Adrenal gland (tissue), 5 donors: Measurements from ENCODE around the gene APOL5.

Source experiments
- POLR2A ChIP-seq, 2 donors: fragments of 450-650 bp; IDR thresholded peaks; one replicate each; pipeline ENCODE4 v1.6.1; 2017; ENCODE audit warnings: antibody characterized with exemption in 2 of 2, mild to moderate bottlenecking in 2 of 2, moderate library complexity in 1 of 2
- TF ChIP-seq, protein P1 (sequence below), 6 experiments: fragments of 450-650 bp in 4 of 6; fragments of 200-600 bp in 2 of 6; sonication (generic) in 1 of 6; IDR thresholded peaks; 1 replicate in 5 of 6; 2 replicates in 1 of 6; pipeline versions ENCODE4 v1.5.1 to v1.8.0; 2016 to 2021; ENCODE audit warnings: antibody characterized with exemption in 6 of 6, mild to moderate bottlenecking in 2 of 6, moderate library complexity in 1 of 6
- donor health status: DM: no; HTN: no; CAD: no.

DNA sequence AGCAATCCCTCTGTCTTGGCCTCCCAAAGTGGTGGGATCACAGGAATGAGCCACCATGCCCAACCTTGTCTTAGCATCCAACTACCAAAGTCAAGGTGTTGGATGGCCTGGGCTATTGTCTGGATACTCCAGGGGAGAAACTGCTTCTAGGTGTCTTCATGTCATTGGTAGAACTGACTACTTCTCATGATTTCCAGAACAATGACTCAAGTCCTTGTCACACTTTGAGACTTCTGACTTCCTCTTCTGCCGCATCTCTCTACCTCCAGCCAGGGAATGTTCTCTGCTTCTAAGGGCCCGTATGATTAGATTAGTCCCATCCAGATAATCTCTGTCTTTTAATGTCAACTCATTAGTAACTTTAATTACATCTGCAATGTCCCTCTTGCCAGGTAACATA is 38.8 kb upstream of the APOL5 start:
- no peak for TF ChIP-seq POLR2A (IDR thresholded peaks at IDR 0.05)
- TF ChIP-seq, protein P1, sequence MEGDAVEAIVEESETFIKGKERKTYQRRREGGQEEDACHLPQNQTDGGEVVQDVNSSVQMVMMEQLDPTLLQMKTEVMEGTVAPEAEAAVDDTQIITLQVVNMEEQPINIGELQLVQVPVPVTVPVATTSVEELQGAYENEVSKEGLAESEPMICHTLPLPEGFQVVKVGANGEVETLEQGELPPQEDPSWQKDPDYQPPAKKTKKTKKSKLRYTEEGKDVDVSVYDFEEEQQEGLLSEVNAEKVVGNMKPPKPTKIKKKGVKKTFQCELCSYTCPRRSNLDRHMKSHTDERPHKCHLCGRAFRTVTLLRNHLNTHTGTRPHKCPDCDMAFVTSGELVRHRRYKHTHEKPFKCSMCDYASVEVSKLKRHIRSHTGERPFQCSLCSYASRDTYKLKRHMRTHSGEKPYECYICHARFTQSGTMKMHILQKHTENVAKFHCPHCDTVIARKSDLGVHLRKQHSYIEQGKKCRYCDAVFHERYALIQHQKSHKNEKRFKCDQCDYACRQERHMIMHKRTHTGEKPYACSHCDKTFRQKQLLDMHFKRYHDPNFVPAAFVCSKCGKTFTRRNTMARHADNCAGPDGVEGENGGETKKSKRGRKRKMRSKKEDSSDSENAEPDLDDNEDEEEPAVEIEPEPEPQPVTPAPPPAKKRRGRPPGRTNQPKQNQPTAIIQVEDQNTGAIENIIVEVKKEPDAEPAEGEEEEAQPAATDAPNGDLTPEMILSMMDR (IDR thresholded peaks at IDR 0.05) = no peak
